Adrenal gland (tissue), 12 donors: ENCODE results near the gene HSP90B1. TPM values are rescaled to one million over a fixed set of nuclear protein-coding genes. Genes with fewer than 3 reads are reported as not detected.

Source experiments
- DNase-seq, 7 donors: peaks; one replicate each; pipeline ENCODE4 v3.0.0-alpha.2; 2019 to 2020
- H3K27ac ChIP-seq, 5 donors: fragments of 200-600 bp; sonication (generic) in 4 of 5; 1 replicate in 3 of 5; 2 replicates in 2 of 5; pipeline versions ENCODE4 v1.5.1 to v1.8.0; 2016 to 2020; ENCODE audit warnings: mild to moderate bottlenecking in 1 of 5
- H3K27me3 ChIP-seq: fragments of 200-600 bp; 2 replicates; pipeline ENCODE4 v1.8.0; 2021
- H3K36me3 ChIP-seq, 2 donors: fragments of 200-600 bp; replicated peaks in 1 of 2; 1 replicate in 1 of 2; 2 replicates in 1 of 2; pipeline versions ENCODE4 v1.5.1 to v1.8.0; 2018 to 2022
- H3K4me1 ChIP-seq, 2 donors: fragments of 200-600 bp; replicated peaks in 1 of 2; 1 replicate in 1 of 2; 2 replicates in 1 of 2; pipeline versions ENCODE4 v1.5.1 to v1.8.0; 2018 to 2021
- H3K4me3 ChIP-seq, 4 donors: fragments of 200-600 bp; sonication (generic) in 3 of 4; one replicate each; pipeline ENCODE4 v1.5.1; 2016 to 2018
- H3K9me3 ChIP-seq, 3 donors: fragments of 200-600 bp; sonication (generic) in 1 of 3; replicated peaks in 1 of 3; 1 replicate in 2 of 3; 2 replicates in 1 of 3; pipeline versions ENCODE4 v1.5.1 to v1.8.0; 2016 to 2021
- POLR2A ChIP-seq, 2 donors: fragments of 450-650 bp; IDR thresholded peaks; one replicate each; pipeline ENCODE4 v1.6.1; 2017; ENCODE audit warnings: antibody characterized with exemption in 2 of 2, mild to moderate bottlenecking in 2 of 2, moderate library complexity in 1 of 2
- WGBS, 4 donors: extraction: QIAGEN DNeasy Blood & Tissue Kit in 2 of 4; methylation state at CpG; one replicate each; pipeline versions ENCODE4 v1.1.5 to v1.1.7; 2013 to 2017; 5-methylcytosine and 5-hydroxymethylcytosine counted together
- intact Hi-C, 2 donors: fragments of 100-400 bp; cut with DNase I; formaldehyde crosslinking; loops; one replicate each; pipeline versions ENCODE4 v1.14.1 to v1.15.0; 2022 to 2023
- polyA plus RNA-seq, 3 donors: library from polyadenylated mRNA; stranded (reverse); fragments of 200-250 nt in 2 of 3; fragments of 350-450 nt in 1 of 3; fragmentation: Illumina TruSeq in 1 of 3; extraction: RNeasy Lipid Tissue Mini Kit (QIAGEN cat#74804) in 1 of 3; gene quantifications; one replicate each; pipeline ENCODE4 v1.2.3, GENCODE V29; 2013 to 2014
- total RNA-seq, 9 donors: library from RNA; depleted of rRNA in 4 of 9; stranded (reverse); fragments of >200 nt in 4 of 9; fragments of 120-200 nt in 1 of 9; fragmentation: NEBNext Ultra II Directional in 1 of 9; extraction: Animal tissue kit (Norgen Biotek cat#: 25700) in 1 of 9; gene quantifications; one replicate each; pipeline versions ENCODE4 v1.1.0 to v1.2.4, GENCODE V29; 2013 to 2023
- TF ChIP-seq, protein P1 (sequence below), 6 experiments: fragments of 450-650 bp in 4 of 6; fragments of 200-600 bp in 2 of 6; sonication (generic) in 1 of 6; IDR thresholded peaks; 1 replicate in 5 of 6; 2 replicates in 1 of 6; pipeline versions ENCODE4 v1.5.1 to v1.8.0; 2016 to 2021; ENCODE audit warnings: antibody characterized with exemption in 6 of 6, mild to moderate bottlenecking in 2 of 6, moderate library complexity in 1 of 6
- donor health status: healthy with polysubstance abuse.
- donor health status: Bipolar disorder and iron deficiency.
- donor health status: DM: yes; HTN: yes; CAD: no.
- donor health status: DM: no; HTN: no; CAD: no.
- donor health status: DM: no; HTN: no; CAD: no.
- donor health status: DM: yes; HTN: yes; CAD: no.

Gene HSP90B1
- total and polyA plus RNA-seq, 12 donors: 241 to 1,629 (median 530) TPM

DNA sequence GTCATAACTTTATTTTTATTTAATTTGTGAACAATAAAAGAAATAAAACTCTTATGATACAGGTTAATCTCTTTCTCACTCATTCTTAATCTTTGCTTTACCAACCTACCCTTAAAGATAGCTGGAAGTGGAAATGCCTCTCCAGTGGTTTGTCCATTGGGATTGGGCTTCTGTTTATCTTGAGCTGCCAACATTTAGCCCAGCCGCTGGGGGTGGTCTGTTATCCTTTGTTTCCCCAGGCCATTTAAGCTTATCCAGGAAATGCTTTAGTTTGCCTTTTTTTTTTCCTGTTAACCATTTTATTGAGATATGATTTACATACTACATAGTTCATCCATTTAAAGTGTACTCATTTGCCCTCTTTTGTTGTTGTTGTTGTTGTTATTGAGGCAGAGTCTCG is 43.7 kb downstream of the HSP90B1 start:
- no peaks in the 10 kb centered on the region for H3K9me3 ChIP-seq
- peaks cover 9 to 34% of the 10 kb centered on the region in 2 donors for H3K4me1 ChIP-seq
- H3K36me3 ChIP-seq: peaks cover 0 to 21% of the 10 kb centered on the region in 2 donors
- H3K27me3 ChIP-seq: no peaks in the 10 kb centered on the region
- H3K27ac ChIP-seq: no peak overlapping the region
- intact Hi-C loops: loop anchor here in 1 of 2 donors (10.0 kb wide), 1 partner anchor 121 kb away; no protein-coding TSS in a partner anchor
- no peak for TF ChIP-seq POLR2A (IDR thresholded peaks at IDR 0.05)
- TF ChIP-seq, protein P1, sequence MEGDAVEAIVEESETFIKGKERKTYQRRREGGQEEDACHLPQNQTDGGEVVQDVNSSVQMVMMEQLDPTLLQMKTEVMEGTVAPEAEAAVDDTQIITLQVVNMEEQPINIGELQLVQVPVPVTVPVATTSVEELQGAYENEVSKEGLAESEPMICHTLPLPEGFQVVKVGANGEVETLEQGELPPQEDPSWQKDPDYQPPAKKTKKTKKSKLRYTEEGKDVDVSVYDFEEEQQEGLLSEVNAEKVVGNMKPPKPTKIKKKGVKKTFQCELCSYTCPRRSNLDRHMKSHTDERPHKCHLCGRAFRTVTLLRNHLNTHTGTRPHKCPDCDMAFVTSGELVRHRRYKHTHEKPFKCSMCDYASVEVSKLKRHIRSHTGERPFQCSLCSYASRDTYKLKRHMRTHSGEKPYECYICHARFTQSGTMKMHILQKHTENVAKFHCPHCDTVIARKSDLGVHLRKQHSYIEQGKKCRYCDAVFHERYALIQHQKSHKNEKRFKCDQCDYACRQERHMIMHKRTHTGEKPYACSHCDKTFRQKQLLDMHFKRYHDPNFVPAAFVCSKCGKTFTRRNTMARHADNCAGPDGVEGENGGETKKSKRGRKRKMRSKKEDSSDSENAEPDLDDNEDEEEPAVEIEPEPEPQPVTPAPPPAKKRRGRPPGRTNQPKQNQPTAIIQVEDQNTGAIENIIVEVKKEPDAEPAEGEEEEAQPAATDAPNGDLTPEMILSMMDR (IDR thresholded peaks at IDR 0.05): no peak
- no peak for DNase-seq
- WGBS, 4 donors: 37 to 68% (median 53%) methylated on average over 2 of the region's 2 CpGs
- H3K4me3 ChIP-seq: no peak overlapping the region

DNA sequence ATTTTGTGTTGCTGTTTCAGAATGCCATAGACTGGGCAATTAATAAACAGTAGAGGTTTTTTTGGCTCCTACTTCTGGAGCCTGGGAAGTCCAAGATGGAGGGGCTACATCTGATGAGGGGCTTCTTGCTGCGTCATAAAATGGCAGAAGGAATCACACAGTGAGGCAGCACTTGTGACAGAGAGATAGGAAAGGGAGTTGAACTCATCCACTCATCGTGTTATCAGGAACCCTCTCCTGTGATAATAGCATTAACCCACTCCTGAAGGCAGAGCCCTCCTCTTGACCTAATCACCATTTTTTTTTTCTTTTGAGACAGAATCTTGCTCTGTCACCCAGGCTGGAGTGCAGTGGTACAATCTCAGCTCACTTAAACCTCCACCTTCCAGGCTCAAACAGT is 45.2 kb downstream of the HSP90B1 start:
- no peak overlapping the region for H3K27ac ChIP-seq
- no peaks in the 10 kb centered on the region for H3K9me3 ChIP-seq
- intact Hi-C loops: loop anchor here in 1 of 2 donors (10.0 kb wide), 1 partner anchor 119 kb away; no protein-coding TSS in a partner anchor
- 79 to 84% (median 82%) methylated on average over 2 of the region's 2 CpGs for WGBS, 4 donors
- peaks cover 0 to 19% of the 10 kb centered on the region in 2 donors for H3K4me1 ChIP-seq
- peaks cover 0 to 34% of the 10 kb centered on the region in 2 donors for H3K36me3 ChIP-seq
- TF ChIP-seq, protein P1 (IDR thresholded peaks at IDR 0.05): no peak
- no peak for TF ChIP-seq POLR2A (IDR thresholded peaks at IDR 0.05)
- H3K27me3 ChIP-seq: no peaks in the 10 kb centered on the region
- no peak for DNase-seq
- H3K4me3 ChIP-seq: no peak overlapping the region

DNA sequence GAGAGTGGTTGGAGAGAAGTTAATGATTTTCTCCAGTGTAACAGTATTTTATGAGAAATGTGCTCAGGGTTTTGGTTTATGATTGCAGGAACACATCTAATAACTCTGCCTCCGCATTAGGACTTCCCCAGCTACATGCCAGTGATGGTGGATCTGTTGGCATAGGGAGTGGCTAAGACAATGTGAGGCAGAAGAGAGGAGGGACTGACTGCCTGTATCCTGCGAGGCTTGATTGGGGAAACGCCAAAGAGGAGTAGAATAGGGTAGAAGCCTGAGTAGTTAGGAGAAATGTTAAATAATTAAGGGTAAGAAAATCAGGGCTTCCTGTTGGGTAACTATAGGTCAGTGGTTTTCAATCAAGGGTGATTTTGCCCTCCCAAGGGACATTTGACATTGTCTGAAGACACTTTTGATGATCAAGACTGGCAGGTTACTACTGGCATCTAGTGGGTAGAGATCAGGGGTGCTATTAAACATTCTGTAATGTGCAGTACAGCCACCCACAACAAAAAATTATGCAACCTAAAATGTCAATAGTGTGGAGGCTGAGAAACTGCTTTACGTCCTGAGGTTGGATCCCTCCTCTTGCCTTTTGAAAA is 48.3 kb downstream of the HSP90B1 start:
- peaks cover 0 to 65% of the 10 kb centered on the region in 2 donors for H3K36me3 ChIP-seq
- H3K4me1 ChIP-seq: peaks cover 0 to 17% of the 10 kb centered on the region in 2 donors
- no peak for DNase-seq
- no peaks in the 10 kb centered on the region for H3K9me3 ChIP-seq
- H3K27me3 ChIP-seq: no peaks in the 10 kb centered on the region
- H3K4me3 ChIP-seq: no peak overlapping the region
- TF ChIP-seq POLR2A (IDR thresholded peaks at IDR 0.05): no peak
- TF ChIP-seq, protein P1 (IDR thresholded peaks at IDR 0.05): no peak
- WGBS, 4 donors: 91 to 93% (median 92%) methylated on average over 4 of the region's 4 CpGs
- intact Hi-C loops: loop anchor here in 1 of 2 donors (10.0 kb wide), 1 partner anchor 116 kb away; no protein-coding TSS in a partner anchor
- no peak overlapping the region for H3K27ac ChIP-seq

DNA sequence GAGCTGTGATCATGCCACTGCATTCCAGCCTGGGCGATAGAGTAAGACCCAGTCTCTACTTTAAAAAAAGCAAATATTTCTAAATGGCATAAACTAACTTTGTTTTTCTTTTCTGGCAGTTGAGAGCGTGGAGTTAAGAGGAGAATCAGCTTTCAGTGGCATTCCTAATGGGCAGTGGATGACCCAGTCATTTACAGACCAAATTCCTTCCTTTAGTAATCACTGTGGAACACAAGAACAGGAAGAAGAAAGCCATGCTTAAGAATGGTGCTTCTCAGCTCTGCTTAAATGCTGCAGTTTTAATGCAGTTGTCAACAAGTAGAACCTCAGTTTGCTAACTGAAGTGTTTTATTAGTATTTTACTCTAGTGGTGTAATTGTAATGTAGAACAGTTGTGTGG is 56.6 kb downstream of the HSP90B1 start:
- H3K4me1 ChIP-seq: no peaks in the 10 kb centered on the region
- H3K4me3 ChIP-seq: no peak overlapping the region
- peaks cover 0 to 50% of the 10 kb centered on the region in 2 donors for H3K36me3 ChIP-seq
- intact Hi-C loops: no loop called here
- no peak for DNase-seq
- no peaks in the 10 kb centered on the region for H3K9me3 ChIP-seq
- TF ChIP-seq POLR2A (IDR thresholded peaks at IDR 0.05): no peak
- TF ChIP-seq, protein P1 (IDR thresholded peaks at IDR 0.05): no peak
- 72 to 98% (median 96%) methylated on average over 2 of the region's 2 CpGs for WGBS, 4 donors
- H3K27ac ChIP-seq: no peak overlapping the region
- H3K27me3 ChIP-seq: no peaks in the 10 kb centered on the region
